ENCODE measurements around the gene C12orf57. TPM values are rescaled to one million over a fixed set of nuclear protein-coding genes. Genes with fewer than 3 reads are reported as not detected.

Gene C12orf57
- total and polyA plus RNA-seq, 5 donors from 2014 or later, result 186 to 410 (median 329) TPM

DNA sequence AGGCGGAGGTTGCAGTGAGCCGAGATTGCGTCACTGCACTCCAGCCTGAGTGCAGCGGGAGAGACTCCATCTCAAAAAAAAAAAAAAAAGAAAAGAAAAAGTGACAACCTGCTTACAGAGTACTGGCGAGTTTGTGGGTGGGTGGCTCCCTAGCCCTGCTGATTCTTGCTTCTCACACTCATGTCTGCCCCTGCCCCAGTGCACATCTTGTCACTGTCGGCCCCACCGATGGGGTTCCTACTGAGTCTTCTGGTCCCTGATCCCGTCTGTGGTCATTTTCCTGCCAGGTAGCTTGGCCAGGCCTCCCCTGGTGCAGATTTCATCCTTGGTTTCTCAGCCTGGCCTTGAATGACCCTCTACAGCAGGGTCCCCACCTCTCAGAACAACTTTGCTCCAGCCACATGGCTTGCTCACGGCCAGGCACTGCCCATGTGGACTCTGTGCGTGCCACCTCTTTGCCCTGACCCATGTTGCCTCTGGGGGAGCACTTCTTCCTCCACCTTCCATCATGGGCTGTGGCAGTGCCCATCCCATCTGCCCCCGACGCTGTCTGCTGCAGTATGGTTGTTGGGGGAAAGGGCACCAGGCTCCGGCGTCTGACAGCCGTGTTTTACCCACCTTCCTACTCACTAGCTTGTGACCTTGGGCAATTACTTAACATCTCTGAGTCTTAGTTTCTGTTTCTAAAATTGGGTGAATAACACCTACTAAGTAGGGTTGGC is 5.2 kb downstream of the C12orf57 start:
- ATAC-seq (ENCODE audit: low read depth in 2 of 2) (peak; percentile 13 to 17), DNase-seq (peak in 2 of 3 donors; percentile 52 to 70)
- H3K27ac ChIP-seq (ENCODE audit: insufficient read depth, low read length, poor library complexity, severe bottlenecking), result peak overlapping the region; percentile 98
- H3K4me1 Mint-ChIP-seq, result peaks cover 8 to 80% (median 49%) of the 10 kb centered on the region in 4 donors
- peaks cover 95% of the 10 kb centered on the region for H3K4me1 ChIP-seq (ENCODE audit: control insufficient read depth, insufficient read depth, low read length, poor library complexity, severe bottlenecking)
- peak overlapping the region; percentile 97 to 99 (median 98) for H3K27ac Mint-ChIP-seq
- H3K4me3 Mint-ChIP-seq, result peak overlapping the region; percentile 84 to 99 (median 89)
- H3K9me3 Mint-ChIP-seq, result no peaks in the 10 kb centered on the region
- peaks cover 11% of the 10 kb centered on the region for H3K36me3 Mint-ChIP-seq
- H3K27me3 Mint-ChIP-seq, result peaks cover 4% of the 10 kb centered on the region
- no peaks in the 10 kb centered on the region for H3K36me3 ChIP-seq (ENCODE audit: control insufficient read depth, insufficient read depth, low read length)
- peak overlapping the region; percentile 61 for H3K4me3 ChIP-seq (ENCODE audit: low read depth, low read length)
- H3K9me3 ChIP-seq (ENCODE audit: control insufficient read depth in 2 of 2, low read length in 2 of 2), result no peaks in the 10 kb centered on the region
- no peaks in the 10 kb centered on the region for H3K27me3 ChIP-seq (ENCODE audit: control insufficient read depth, insufficient read depth, low read length)

DNA sequence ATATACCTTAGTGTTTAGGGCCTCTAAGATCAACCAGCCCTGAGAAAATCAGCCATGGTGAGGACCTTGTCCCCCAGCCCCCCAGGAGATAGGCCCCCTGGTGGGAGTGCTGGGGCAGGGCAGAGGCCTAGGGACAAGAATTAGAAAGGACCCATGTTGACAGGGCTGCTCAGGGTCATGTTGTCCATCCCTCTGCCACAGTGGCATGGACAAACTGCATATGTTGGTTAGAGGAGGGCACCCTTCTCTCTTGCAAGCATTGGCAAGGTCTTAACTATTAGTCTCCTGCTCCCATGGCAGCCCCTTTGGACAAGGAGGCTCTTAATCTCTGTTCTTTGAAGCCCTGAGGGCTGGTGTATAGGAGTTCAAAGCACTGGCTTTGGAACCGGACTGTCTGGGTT is 6.6 kb downstream of the C12orf57 start:
- DNase-seq, result peak in 2 of 3 donors; percentile 44 to 59
- H3K36me3 ChIP-seq (ENCODE audit: control insufficient read depth, insufficient read depth, low read length), result peaks cover 7% of the 10 kb centered on the region
- peaks cover 95% of the 10 kb centered on the region for H3K4me1 ChIP-seq (ENCODE audit: control insufficient read depth, insufficient read depth, low read length, poor library complexity, severe bottlenecking)
- Mint-ChIP-seq H3K27ac (peak overlapping the region; percentile 96 to 99 (median 97)), H3K36me3 (peaks cover 14% of the 10 kb centered on the region), H3K27me3 (peaks cover 4% of the 10 kb centered on the region), H3K4me3 (peak overlapping the region; percentile 88 to 99 (median 98)), H3K4me1 (peaks cover 8 to 82% (median 50%) of the 10 kb centered on the region in 4 donors), H3K9me3 (no peaks in the 10 kb centered on the region)
- peak overlapping the region; percentile 98 for H3K27ac ChIP-seq (ENCODE audit: insufficient read depth, low read length, poor library complexity, severe bottlenecking)
- peak overlapping the region; percentile 88 for H3K4me3 ChIP-seq (ENCODE audit: low read depth, low read length)
- H3K27me3 ChIP-seq (ENCODE audit: control insufficient read depth, insufficient read depth, low read length), result no peaks in the 10 kb centered on the region
- H3K9me3 ChIP-seq (ENCODE audit: control insufficient read depth in 2 of 2, low read length in 2 of 2), result no peaks in the 10 kb centered on the region
- no peak for ATAC-seq (ENCODE audit: low read depth in 2 of 2)

DNA sequence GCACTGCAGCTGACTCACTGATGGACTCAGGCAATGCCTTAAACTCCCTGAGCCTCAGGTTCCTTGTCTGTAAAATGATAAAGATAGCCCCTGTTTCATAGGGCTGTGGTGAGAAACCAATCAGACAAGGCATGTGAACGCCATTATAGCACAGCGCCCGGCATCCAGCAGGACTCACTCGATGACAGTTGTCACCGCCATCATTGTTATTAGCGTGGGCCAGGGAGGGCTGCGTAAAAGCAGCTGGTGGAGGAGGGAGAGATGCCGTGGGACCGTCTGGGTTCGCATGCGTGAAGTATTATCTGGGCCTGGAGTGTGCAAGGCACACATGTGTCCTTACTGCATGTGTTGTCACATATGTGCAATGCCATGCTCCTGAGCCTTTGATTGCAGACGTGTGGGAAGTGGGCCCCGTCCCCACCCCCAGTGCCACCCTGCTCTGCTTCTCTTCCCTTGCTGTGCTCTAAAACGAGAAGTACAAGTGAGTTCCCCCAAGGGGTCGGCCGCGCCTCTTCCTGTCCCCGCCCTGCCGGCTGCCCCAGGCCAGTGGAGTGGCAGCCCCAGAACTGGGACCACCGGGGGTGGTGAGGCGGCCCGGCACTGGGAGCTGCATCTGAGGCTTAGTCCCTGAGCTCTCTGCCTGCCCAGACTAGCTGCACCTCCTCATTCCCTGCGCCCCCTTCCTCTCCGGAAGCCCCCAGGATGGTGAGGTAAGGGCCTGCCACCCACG is 7.2 kb downstream of the C12orf57 start, which contains the start of gene PTPN6:
Gene PTPN6, plus strand, starts transcription at position 546 of the 730 bp plus-strand sequence. Its CDS starts 157 bp downstream, at position 703.
- Histone ChIP-seq H3K4me1 (ENCODE audit: control insufficient read depth, insufficient read depth, low read length, poor library complexity, severe bottlenecking) (peaks cover 95% of the 10 kb centered on the region), H3K9me3 (ENCODE audit: control insufficient read depth in 2 of 2, low read length in 2 of 2) (no peaks in the 10 kb centered on the region), H3K4me3 (ENCODE audit: low read depth, low read length) (peak within 1 kb of the TSS; percentile 88), H3K27me3 (ENCODE audit: control insufficient read depth, insufficient read depth, low read length) (no peaks in the 10 kb centered on the region), H3K36me3 (ENCODE audit: control insufficient read depth, insufficient read depth, low read length) (peaks cover 9% of the 10 kb centered on the region), H3K27ac (ENCODE audit: insufficient read depth, low read length, poor library complexity, severe bottlenecking) (peak within 1 kb of the TSS; percentile 98)
- H3K27me3 Mint-ChIP-seq, result peaks cover 4% of the 10 kb centered on the region
- H3K27ac Mint-ChIP-seq, result peak within 1 kb of the TSS; percentile 96 to 99 (median 97)
- peaks cover 8 to 82% (median 52%) of the 10 kb centered on the region in 4 donors for H3K4me1 Mint-ChIP-seq
- ATAC-seq (ENCODE audit: low read depth in 2 of 2), result peak; percentile 48 to 57
- no peaks in the 10 kb centered on the region for H3K9me3 Mint-ChIP-seq
- H3K4me3 Mint-ChIP-seq, result peak within 1 kb of the TSS; percentile 88 to 99 (median 98)
- H3K36me3 Mint-ChIP-seq, result peaks cover 20% of the 10 kb centered on the region
- peak in 2 of 3 donors; percentile 62 to 85 for DNase-seq

DNA sequence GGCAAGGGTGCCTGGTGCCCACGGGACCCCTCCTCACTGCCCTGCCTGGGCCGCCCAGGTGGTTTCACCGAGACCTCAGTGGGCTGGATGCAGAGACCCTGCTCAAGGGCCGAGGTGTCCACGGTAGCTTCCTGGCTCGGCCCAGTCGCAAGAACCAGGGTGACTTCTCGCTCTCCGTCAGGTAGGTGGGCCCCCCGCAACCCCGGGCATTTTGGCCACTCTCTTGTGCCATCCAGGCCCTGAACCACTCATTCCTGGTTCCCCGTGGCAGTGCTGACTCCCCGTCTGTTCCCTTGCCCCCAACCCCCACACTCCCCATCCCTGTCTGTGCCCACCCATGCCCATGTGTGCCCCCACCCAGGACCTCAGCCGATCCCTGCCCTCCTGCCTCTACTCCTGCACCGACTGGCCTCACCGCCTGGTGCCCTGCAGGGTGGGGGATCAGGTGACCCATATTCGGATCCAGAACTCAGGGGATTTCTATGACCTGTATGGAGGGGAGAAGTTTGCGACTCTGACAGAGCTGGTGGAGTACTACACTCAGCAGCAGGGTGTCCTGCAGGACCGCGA is 7.8 kb downstream of the C12orf57 start:
- ATAC-seq (ENCODE audit: low read depth in 2 of 2) (peak; percentile 8 to 9), DNase-seq (no peak)
- Mint-ChIP-seq H3K4me1 (peaks cover 8 to 82% (median 54%) of the 10 kb centered on the region in 4 donors), H3K36me3 (peaks cover 22% of the 10 kb centered on the region), H3K27ac (peak overlapping the region; percentile 96 to 99 (median 97)), H3K4me3 (peak overlapping the region; percentile 88 to 99 (median 98)), H3K27me3 (peaks cover 4% of the 10 kb centered on the region), H3K9me3 (no peaks in the 10 kb centered on the region)
- H3K4me1 ChIP-seq (ENCODE audit: control insufficient read depth, insufficient read depth, low read length, poor library complexity, severe bottlenecking), result peaks cover 95% of the 10 kb centered on the region
- H3K36me3 ChIP-seq (ENCODE audit: control insufficient read depth, insufficient read depth, low read length), result peaks cover 14% of the 10 kb centered on the region
- H3K27me3 ChIP-seq (ENCODE audit: control insufficient read depth, insufficient read depth, low read length), result no peaks in the 10 kb centered on the region
- H3K4me3 ChIP-seq (ENCODE audit: low read depth, low read length), result peak overlapping the region; percentile 88
- H3K27ac ChIP-seq (ENCODE audit: insufficient read depth, low read length, poor library complexity, severe bottlenecking), result peak overlapping the region; percentile 98
- no peaks in the 10 kb centered on the region for H3K9me3 ChIP-seq (ENCODE audit: control insufficient read depth in 2 of 2, low read length in 2 of 2)

DNA sequence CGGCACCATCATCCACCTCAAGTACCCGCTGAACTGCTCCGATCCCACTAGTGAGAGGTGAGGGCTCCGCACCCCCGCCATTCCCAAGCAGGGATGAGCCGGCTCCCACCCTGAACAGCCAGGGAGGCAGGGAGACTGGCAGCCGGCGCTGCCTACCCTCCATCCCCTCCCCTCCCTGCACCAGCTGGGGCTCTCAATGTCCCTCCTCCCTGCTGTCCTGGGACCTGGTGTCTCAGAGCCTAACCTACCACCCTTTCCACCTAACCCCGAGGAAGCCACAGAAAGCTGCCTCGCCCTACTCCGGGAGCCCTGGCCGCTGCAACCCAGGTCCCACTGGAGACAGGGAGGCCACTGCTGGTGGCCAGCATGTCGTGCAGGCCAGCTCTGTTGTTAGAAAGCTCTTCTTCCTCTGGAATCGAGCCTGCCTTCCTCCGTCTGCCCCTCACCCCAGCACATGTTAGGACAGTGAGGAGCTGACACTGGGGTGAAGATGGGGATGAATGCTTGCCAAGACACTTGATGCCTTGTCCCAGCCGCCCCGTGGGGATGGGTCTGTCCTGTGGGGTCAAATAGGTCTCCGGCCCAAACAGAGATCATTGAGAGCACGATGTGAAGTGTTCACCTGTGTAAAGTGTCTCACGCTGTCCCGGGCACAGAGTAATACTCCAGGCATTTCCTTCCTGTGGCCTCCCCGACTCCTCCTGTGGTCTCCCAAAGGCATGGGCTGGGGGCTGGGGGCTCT is 8.5 kb downstream of the C12orf57 start:
- Mint-ChIP-seq H3K27ac (peak overlapping the region; percentile 96 to 99 (median 97)), H3K27me3 (peaks cover 4% of the 10 kb centered on the region), H3K4me1 (peaks cover 8 to 82% (median 55%) of the 10 kb centered on the region in 4 donors), H3K36me3 (peaks cover 29% of the 10 kb centered on the region), H3K9me3 (no peaks in the 10 kb centered on the region), H3K4me3 (peak overlapping the region; percentile 88 to 99 (median 98))
- Histone ChIP-seq H3K36me3 (ENCODE audit: control insufficient read depth, insufficient read depth, low read length) (peaks cover 21% of the 10 kb centered on the region), H3K27me3 (ENCODE audit: control insufficient read depth, insufficient read depth, low read length) (no peaks in the 10 kb centered on the region), H3K27ac (ENCODE audit: insufficient read depth, low read length, poor library complexity, severe bottlenecking) (peak overlapping the region; percentile 98), H3K4me3 (ENCODE audit: low read depth, low read length) (peak overlapping the region; percentile 88), H3K9me3 (ENCODE audit: control insufficient read depth in 2 of 2, low read length in 2 of 2) (no peaks in the 10 kb centered on the region), H3K4me1 (ENCODE audit: control insufficient read depth, insufficient read depth, low read length, poor library complexity, severe bottlenecking) (peaks cover 95% of the 10 kb centered on the region)
- DNase-seq, result no peak
- no peak for ATAC-seq (ENCODE audit: low read depth in 2 of 2)

DNA sequence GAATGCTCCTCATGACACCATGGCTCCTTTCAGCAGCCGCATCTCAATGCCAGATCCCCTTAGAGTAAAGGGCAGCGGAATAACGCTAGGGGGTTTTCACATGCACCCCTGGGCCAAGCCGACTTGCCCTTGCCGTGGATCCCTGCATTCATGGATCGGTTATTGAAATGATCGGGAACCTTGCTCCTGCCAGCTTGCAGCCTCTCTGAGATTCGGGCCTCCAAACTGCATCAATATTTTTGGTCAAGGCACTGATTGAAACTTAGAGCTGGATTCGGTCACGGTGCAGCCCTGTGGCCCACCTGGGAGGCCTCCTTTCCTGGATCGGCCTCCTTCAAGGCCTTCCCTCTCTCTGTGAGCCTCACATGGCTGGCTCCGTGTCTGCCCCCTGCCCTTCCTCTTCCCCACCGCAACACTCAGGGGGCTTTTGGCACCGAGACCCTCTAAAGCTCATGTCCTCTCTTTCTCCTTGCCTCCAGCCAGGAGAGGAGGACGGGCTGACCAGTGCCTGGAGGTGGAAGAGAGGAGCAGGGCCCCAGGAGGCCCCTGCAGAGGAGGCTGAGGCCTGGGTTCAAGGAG is 9.1 kb downstream of the C12orf57 start:
- peaks cover 30% of the 10 kb centered on the region for H3K36me3 Mint-ChIP-seq
- Histone ChIP-seq H3K27ac (ENCODE audit: insufficient read depth, low read length, poor library complexity, severe bottlenecking) (peak overlapping the region; percentile 98), H3K4me1 (ENCODE audit: control insufficient read depth, insufficient read depth, low read length, poor library complexity, severe bottlenecking) (peaks cover 95% of the 10 kb centered on the region), H3K36me3 (ENCODE audit: control insufficient read depth, insufficient read depth, low read length) (peaks cover 27% of the 10 kb centered on the region), H3K4me3 (ENCODE audit: low read depth, low read length) (peak overlapping the region; percentile 88), H3K27me3 (ENCODE audit: control insufficient read depth, insufficient read depth, low read length) (no peaks in the 10 kb centered on the region), H3K9me3 (ENCODE audit: control insufficient read depth in 2 of 2, low read length in 2 of 2) (no peaks in the 10 kb centered on the region)
- H3K4me1 Mint-ChIP-seq, result peaks cover 8 to 81% (median 54%) of the 10 kb centered on the region in 4 donors
- DNase-seq (no peak), ATAC-seq (ENCODE audit: low read depth in 2 of 2) (no peak)
- no peaks in the 10 kb centered on the region for H3K9me3 Mint-ChIP-seq
- peaks cover 4% of the 10 kb centered on the region for H3K27me3 Mint-ChIP-seq
- peak overlapping the region; percentile 96 to 98 (median 97) for H3K27ac Mint-ChIP-seq
- peak overlapping the region; percentile 88 to 99 (median 98) for H3K4me3 Mint-ChIP-seq
